HepG2 (cell line): ENCODE measurements around the gene NOXA1. TPM values are rescaled to one million over a fixed set of nuclear protein-coding genes. Genes with fewer than 3 reads are reported as not detected.
A peak's percentile ranks its signal among the peaks of the same experiment; 100 is the strongest.

Experiments
- FOXA3 ChIP-seq: IDR thresholded peaks from 2 replicates; pipeline ENCODE4 v1.6.1; 2016; ENCODE audit warnings: missing genetic modification reagents, missing compliant biosample characterization
- FOXK1 ChIP-seq: sonication (generic); formaldehyde crosslinking; IDR thresholded peaks from 2 replicates; pipeline ENCODE4 v1.4.0; 2020; ENCODE audit warnings: low read depth, missing genetic modification reagents, borderline replicate concordance
- HNF4G ChIP-seq, 2 experiments: sonication (generic) in 1 of 2; formaldehyde crosslinking in 1 of 2; IDR thresholded peaks; 2 replicates each; pipeline versions ENCODE4 v1.4.0 to v1.6.1; 2011 to 2020; ENCODE audit warnings: borderline replicate concordance in 2 of 2, low read depth in 2 of 2, mild to moderate bottlenecking in 2 of 2, low read length in 1 of 2, missing genetic modification reagents in 1 of 2, moderate library complexity in 1 of 2
- KDM2A ChIP-seq: sonication (generic); formaldehyde crosslinking; IDR thresholded peaks from 2 replicates; pipeline ENCODE4 v1.4.0; 2020; ENCODE audit warnings: low read depth, missing genetic modification reagents, borderline replicate concordance
- KDM5A ChIP-seq: fragments of 200-600 bp; sonication (generic); IDR thresholded peaks from 2 replicates; pipeline ENCODE4 v1.7.0; 2018; ENCODE audit warnings: antibody characterized with exemption, mild to moderate bottlenecking, low read length, borderline replicate concordance
- MTF1 ChIP-seq: sonication (generic); formaldehyde crosslinking; IDR thresholded peaks from 2 replicates; pipeline ENCODE4 v1.5.0; 2020; ENCODE audit warnings: missing genetic modification reagents
- PCBP2 ChIP-seq: fragments of 200-400 bp; formaldehyde crosslinking; optimal IDR thresholded peaks from 2 replicates; pipeline ENCODE3; 2018; ENCODE audit warnings: low read length, low read depth; ENCODE audit not compliant: poor library complexity, severe bottlenecking
- SCMH1 ChIP-seq: sonication (generic); formaldehyde crosslinking; IDR thresholded peaks from 2 replicates; pipeline ENCODE4 v1.9.0; 2021; ENCODE audit warnings: missing genetic modification reagents, mild to moderate bottlenecking, borderline replicate concordance
- STAT5B ChIP-seq: sonication (generic); formaldehyde crosslinking; IDR thresholded peaks from 2 replicates; pipeline ENCODE4 v1.4.0; 2020; ENCODE audit warnings: missing genetic modification reagents
- TCF12 ChIP-seq, 2 experiments: fragments of 450-650 bp in 1 of 2; sonication (generic) in 1 of 2; formaldehyde crosslinking in 1 of 2; IDR thresholded peaks; 2 replicates each; pipeline versions ENCODE4 v1.6.1 to v1.8.0; 2017 to 2022; ENCODE audit warnings: antibody characterized with exemption in 1 of 2, mild to moderate bottlenecking in 1 of 2, missing genetic modification reagents in 1 of 2, moderate library complexity in 1 of 2
- TFAP4 ChIP-seq: sonication (generic); IDR thresholded peaks from 2 replicates; pipeline ENCODE4 v1.6.1; 2016; ENCODE audit warnings: low read depth, borderline replicate concordance
- WIZ ChIP-seq: sonication (generic); formaldehyde crosslinking; IDR thresholded peaks from 2 replicates; pipeline ENCODE4 v1.5.1; 2020; ENCODE audit warnings: mild to moderate bottlenecking, missing genetic modification reagents
- ZFP41 ChIP-seq: sonication (generic); formaldehyde crosslinking; IDR thresholded peaks from 2 replicates; pipeline ENCODE4 v1.4.0; 2020; ENCODE audit warnings: mild to moderate bottlenecking, missing genetic modification reagents, borderline replicate concordance
- ZFY ChIP-seq: sonication (generic); formaldehyde crosslinking; IDR thresholded peaks from 2 replicates; pipeline ENCODE4 v1.4.0; 2020; ENCODE audit warnings: missing genetic modification reagents
- ZNF263 ChIP-seq: sonication (generic); formaldehyde crosslinking; IDR thresholded peaks from 2 replicates; pipeline ENCODE4 v1.4.0; 2020; ENCODE audit warnings: missing genetic modification reagents
- ZNF276 ChIP-seq: sonication (generic); formaldehyde crosslinking; IDR thresholded peaks from 2 replicates; pipeline ENCODE4 v1.4.0; 2020; ENCODE audit warnings: mild to moderate bottlenecking, low read depth, missing genetic modification reagents
- ZNF30 ChIP-seq: sonication (generic); formaldehyde crosslinking; IDR thresholded peaks from 2 replicates; pipeline ENCODE4 v1.5.0; 2020; ENCODE audit warnings: mild to moderate bottlenecking, missing genetic modification reagents
- ZNF883 ChIP-seq: sonication (generic); formaldehyde crosslinking; IDR thresholded peaks from 2 replicates; pipeline ENCODE4 v1.5.1; 2020; ENCODE audit warnings: mild to moderate bottlenecking, missing genetic modification reagents; ENCODE audit errors: not compliant biosample characterization
- ZSCAN22 ChIP-seq: sonication (generic); formaldehyde crosslinking; IDR thresholded peaks from 2 replicates; pipeline ENCODE4 v1.4.0; 2020; ENCODE audit warnings: mild to moderate bottlenecking, missing genetic modification reagents
- polyA plus RNA-seq, 8 experiments: library from polyadenylated mRNA; depleted of rRNA in 3 of 8; stranded (reverse) in 7 of 8; unstranded in 1 of 8; fragments of >200 nt; fragmentation: Illumina TruSeq in 4 of 8; extraction: Trizol in 4 of 8; gene quantifications; 2 replicates each; pipeline versions ENCODE4 v1.2.1 to v1.2.3, GENCODE V29; 2011 to 2016; ENCODE audit warnings: low read depth in 4 of 8, missing spikeins in 1 of 8, mixed read lengths in 1 of 8; ENCODE audit not compliant: insufficient read depth in 1 of 8
- total RNA-seq, 5 experiments: library from RNA; depleted of rRNA; stranded (reverse); fragments of >200 nt; fragmentation: Illumina TruSeq; extraction: Trizol; gene quantifications; 2 replicates each; pipeline ENCODE4 v1.2.3, GENCODE V29; 2016; ENCODE audit warnings: low read depth in 1 of 5
- TF ChIP-seq, protein P1 (sequence below): sonication (generic); formaldehyde crosslinking; IDR thresholded peaks from 2 replicates; pipeline ENCODE4 v1.5.0; 2020; ENCODE audit warnings: missing genetic modification reagents
- TF ChIP-seq, protein P2 (sequence below): sonication (generic); formaldehyde crosslinking; IDR thresholded peaks from 2 replicates; pipeline ENCODE4 v1.5.0; 2020; ENCODE audit warnings: missing genetic modification reagents
- TF ChIP-seq, protein P3 (sequence below): sonication (generic); formaldehyde crosslinking; IDR thresholded peaks from 2 replicates; pipeline ENCODE4 v1.5.1; 2020; ENCODE audit warnings: missing genetic modification reagents, mild to moderate bottlenecking, borderline replicate concordance

NOXA1 gene
- total and polyA plus RNA-seq, 2 of the 13 experiments (the other 11 are each of a cell fraction or from before 2014, with no cell fraction given), result 0.78 to 1.2 TPM

DNA sequence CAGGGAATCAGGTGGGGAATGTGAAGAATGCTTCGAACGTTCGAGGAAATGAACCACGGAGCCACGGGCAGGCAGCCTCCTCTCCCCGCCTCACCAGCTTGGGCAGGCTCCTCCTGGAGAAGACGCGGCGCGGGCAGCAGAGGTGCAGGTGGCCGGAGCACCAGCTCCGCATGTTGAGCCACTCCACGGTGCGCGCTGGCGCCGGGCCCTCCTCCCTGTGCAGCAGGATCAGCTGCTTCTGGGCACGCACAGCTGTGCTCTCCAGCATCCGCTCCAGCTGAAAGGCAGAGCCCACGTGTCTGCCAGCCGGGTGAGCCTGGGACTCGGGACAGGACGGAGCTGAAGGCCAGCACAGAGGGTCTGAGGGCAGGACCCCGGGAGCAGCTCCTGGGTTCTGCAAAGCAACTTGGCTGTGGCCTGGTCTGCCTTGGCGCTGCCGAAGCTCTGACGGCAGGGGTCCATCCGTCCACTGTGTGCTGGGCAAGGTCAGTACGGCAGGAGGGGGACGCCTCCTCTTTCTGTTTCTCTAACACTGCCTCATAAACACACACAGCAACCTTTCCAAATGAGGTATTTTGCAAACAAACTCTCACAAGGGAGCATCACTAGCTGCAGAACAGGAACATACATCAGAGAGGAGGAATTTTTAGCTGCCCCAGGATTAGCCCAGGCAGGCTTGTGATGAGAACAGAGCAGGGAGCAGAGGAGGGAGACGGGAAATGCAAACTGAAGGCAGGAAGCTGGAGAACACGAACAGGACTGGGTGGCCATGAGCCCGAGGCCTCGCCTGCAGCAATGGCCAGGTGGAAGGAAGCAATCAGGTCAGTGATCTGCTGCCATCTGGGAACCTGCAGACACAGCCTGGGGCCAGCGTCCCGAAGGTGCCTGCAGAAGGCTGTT, 56.0 kb downstream of the NOXA1 start (continued):
- TF ChIP-seq PCBP2 (no peak), FOXA3 (CRISPR knock-in tag) (no peak), ZNF883 (CRISPR knock-in tag) (peak; percentile 56), KDM5A (no peak), HNF4G (IDR thresholded peaks at IDR 0.05; ENCODE audit: borderline replicate concordance, low read depth, low read length) (no peak), HNF4G (CRISPR knock-in tag; IDR thresholded peaks at IDR 0.05; ENCODE audit: borderline replicate concordance, low read depth) (no peak), ZSCAN22 (CRISPR knock-in tag) (no peak), ZFP41 (CRISPR knock-in tag) (no peak), ZNF30 (no peak), FOXK1 (no peak), SCMH1 (no peak), STAT5B (CRISPR knock-in tag) (no peak), TCF12 (IDR thresholded peaks at IDR 0.05) (no peak), TCF12 (CRISPR knock-in tag; IDR thresholded peaks at IDR 0.05) (no peak), MTF1 (CRISPR knock-in tag) (no peak), ZFY (CRISPR knock-in tag) (no peak), WIZ (no peak), ZNF263 (CRISPR knock-in tag) (0 out of 2 replicates have a peak, but pooled peaks have one; percentile 43), ZNF276 (CRISPR knock-in tag) (no peak), KDM2A (no peak), TFAP4 (peak; percentile 39; the same call in 1 of the 2 replicates)
- TF ChIP-seq, protein P1, sequence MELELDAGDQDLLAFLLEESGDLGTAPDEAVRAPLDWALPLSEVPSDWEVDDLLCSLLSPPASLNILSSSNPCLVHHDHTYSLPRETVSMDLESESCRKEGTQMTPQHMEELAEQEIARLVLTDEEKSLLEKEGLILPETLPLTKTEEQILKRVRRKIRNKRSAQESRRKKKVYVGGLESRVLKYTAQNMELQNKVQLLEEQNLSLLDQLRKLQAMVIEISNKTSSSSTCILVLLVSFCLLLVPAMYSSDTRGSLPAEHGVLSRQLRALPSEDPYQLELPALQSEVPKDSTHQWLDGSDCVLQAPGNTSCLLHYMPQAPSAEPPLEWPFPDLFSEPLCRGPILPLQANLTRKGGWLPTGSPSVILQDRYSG (CRISPR knock-in tag), result no peak
- TF ChIP-seq, protein P2, sequence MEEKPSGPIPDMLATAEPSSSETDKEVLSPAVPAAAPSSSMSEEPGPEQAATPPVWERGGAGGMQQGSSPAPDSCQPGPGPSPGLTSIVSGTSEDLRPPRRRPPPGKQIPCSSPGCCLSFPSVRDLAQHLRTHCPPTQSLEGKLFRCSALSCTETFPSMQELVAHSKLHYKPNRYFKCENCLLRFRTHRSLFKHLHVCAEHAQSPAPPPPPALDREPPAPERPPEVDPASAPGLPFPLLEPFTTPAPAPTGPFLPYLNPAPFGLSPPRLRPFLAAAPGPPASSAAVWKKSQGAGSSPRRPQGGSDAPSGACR (CRISPR knock-in tag), result no peak
- TF ChIP-seq, protein P3, sequence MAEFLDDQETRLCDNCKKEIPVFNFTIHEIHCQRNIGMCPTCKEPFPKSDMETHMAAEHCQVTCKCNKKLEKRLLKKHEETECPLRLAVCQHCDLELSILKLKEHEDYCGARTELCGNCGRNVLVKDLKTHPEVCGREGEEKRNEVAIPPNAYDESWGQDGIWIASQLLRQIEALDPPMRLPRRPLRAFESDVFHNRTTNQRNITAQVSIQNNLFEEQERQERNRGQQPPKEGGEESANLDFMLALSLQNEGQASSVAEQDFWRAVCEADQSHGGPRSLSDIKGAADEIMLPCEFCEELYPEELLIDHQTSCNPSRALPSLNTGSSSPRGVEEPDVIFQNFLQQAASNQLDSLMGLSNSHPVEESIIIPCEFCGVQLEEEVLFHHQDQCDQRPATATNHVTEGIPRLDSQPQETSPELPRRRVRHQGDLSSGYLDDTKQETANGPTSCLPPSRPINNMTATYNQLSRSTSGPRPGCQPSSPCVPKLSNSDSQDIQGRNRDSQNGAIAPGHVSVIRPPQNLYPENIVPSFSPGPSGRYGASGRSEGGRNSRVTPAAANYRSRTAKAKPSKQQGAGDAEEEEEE (CRISPR knock-in tag), result no peak
